Uterus (tissue), 2 donors: Measurements from ENCODE around the gene BRICD5.
"Not testable (repeated sequence)": the region's sequence is repeated elsewhere in the genome, so short reads cannot be mapped to it uniquely, and the experiment has no call there.

Experiments used
- POLR2A ChIP-seq, 2 donors: fragments of 450-650 bp; IDR thresholded peaks; one replicate each; pipeline ENCODE4 v1.6.1; 2016; ENCODE audit warnings: antibody characterized with exemption in 2 of 2, mild to moderate bottlenecking in 1 of 2, moderate library complexity in 1 of 2
- TF ChIP-seq, protein P1 (sequence below), 4 experiments: fragments of 200-600 bp in 2 of 4; fragments of 450-650 bp in 2 of 4; sonication (generic) in 2 of 4; IDR thresholded peaks; one replicate each; pipeline ENCODE4 v1.5.1; 2016 to 2019; ENCODE audit warnings: antibody characterized with exemption in 4 of 4, mild to moderate bottlenecking in 2 of 4, moderate library complexity in 1 of 4

DNA sequence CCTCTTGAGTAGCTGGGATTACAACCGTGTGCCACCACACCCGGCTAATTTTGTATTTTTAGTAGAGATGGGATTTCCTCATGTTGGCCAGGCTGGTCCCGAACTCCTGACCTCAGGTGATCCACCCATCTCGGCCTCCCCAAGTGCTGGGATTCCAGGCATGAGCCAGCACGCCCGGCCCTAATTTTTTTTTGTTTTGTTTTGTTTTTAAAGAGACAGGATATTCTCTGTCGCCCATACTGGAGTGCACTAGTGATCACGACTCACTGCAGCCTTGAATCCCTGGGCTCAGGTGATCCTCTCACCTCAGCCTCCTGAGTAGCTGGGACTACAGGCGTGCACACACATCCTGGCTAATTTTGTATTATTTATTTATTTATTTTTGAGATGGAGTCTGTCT is 29.7 kb upstream of the BRICD5 start:
- not testable (repeated sequence) for TF ChIP-seq POLR2A (IDR thresholded peaks at IDR 0.05)
- TF ChIP-seq, protein P1, sequence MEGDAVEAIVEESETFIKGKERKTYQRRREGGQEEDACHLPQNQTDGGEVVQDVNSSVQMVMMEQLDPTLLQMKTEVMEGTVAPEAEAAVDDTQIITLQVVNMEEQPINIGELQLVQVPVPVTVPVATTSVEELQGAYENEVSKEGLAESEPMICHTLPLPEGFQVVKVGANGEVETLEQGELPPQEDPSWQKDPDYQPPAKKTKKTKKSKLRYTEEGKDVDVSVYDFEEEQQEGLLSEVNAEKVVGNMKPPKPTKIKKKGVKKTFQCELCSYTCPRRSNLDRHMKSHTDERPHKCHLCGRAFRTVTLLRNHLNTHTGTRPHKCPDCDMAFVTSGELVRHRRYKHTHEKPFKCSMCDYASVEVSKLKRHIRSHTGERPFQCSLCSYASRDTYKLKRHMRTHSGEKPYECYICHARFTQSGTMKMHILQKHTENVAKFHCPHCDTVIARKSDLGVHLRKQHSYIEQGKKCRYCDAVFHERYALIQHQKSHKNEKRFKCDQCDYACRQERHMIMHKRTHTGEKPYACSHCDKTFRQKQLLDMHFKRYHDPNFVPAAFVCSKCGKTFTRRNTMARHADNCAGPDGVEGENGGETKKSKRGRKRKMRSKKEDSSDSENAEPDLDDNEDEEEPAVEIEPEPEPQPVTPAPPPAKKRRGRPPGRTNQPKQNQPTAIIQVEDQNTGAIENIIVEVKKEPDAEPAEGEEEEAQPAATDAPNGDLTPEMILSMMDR (IDR thresholded peaks at IDR 0.05), result not testable (repeated sequence)
